GM12878 (cell line): ENCODE measurements around the gene BFSP2. TPM values are rescaled to one million over a fixed set of nuclear protein-coding genes. Genes with fewer than 3 reads are reported as not detected.

Experiments
- ATAC-seq: fragments of 200-7000 bp; cut with Tn5 transposase; 3 replicates; pipeline ENCODE4 v1.9.1; 2020; ENCODE audit warnings: mild to moderate bottlenecking, moderate library complexity
- BruUV-seq: library from RNA; stranded (reverse); fragments of 400-500 nt; replicated peaks from 2 replicates; lab custom pipeline; 2021; lab: Mats Ljungman, UMichigan
- CTCF ChIA-PET: fragments of 300-600 bp; sonication (Branson Sonifier 250); formaldehyde crosslinking; extraction: SDS; loops from one replicate; lab custom pipeline; 2021; ENCODE audit warnings: inconsistent platforms; lab: Yijun Ruan, JAX
- POLR2A ChIA-PET: fragments of 350-600 bp; formaldehyde crosslinking; extraction: SDS; loops from one replicate; lab custom pipeline; 2021; ENCODE audit warnings: inconsistent platforms; lab: Charles Lee
- RAD21 ChIA-PET: fragments of 300-600 bp; sonication (Branson Sonifier 250); formaldehyde crosslinking; loops from one replicate; lab custom pipeline; 2023; ENCODE audit warnings: antibody characterized with exemption; ENCODE audit not compliant: unreplicated experiment; lab: Charles Lee
- SMC1A ChIA-PET: fragments of 300-600 bp; sonication (Branson Sonifier 250); formaldehyde crosslinking; loops from one replicate; lab custom pipeline; 2023; ENCODE audit not compliant: unreplicated experiment, uncharacterized antibody; lab: Charles Lee
- DNase-seq: peaks from one replicate; pipeline ENCODE4 v3.0.0-alpha.2; 2011; ENCODE audit warnings: low read depth, low spot score
- FAIRE-seq: peaks from 3 replicates; lab custom pipeline; 2011; peaks lifted over from hg19 to GRCh38; lab: Jason Lieb, UNC
- H2AFZ ChIP-seq: 2 replicates; pipeline ENCODE4 v1.6.0; 2011; ENCODE audit warnings: low read depth, low read length, control low read depth; ENCODE audit not compliant: control insufficient read depth
- H3K27ac ChIP-seq: 2 replicates; pipeline ENCODE4 v1.5.1; 2011; ENCODE audit warnings: control low read depth; ENCODE audit not compliant: control insufficient read depth, insufficient read depth
- H3K27me3 ChIP-seq, 2 experiments: replicated peaks in 1 of 2; 2 replicates each; pipeline versions ENCODE4 v1.6.0 to v1.6.1; 2011; ENCODE audit warnings: low read length in 1 of 2; ENCODE audit not compliant: control insufficient read depth in 2 of 2, insufficient read depth in 2 of 2
- H3K36me3 ChIP-seq, 2 experiments: 2 replicates each; pipeline ENCODE4 v1.5.1; 2011; ENCODE audit warnings: low read length in 1 of 2; ENCODE audit not compliant: control insufficient read depth in 2 of 2, insufficient read depth in 2 of 2
- H3K4me1 ChIP-seq: 2 replicates; pipeline ENCODE4 v1.6.1; 2011; ENCODE audit warnings: mild to moderate bottlenecking, low read length, moderate library complexity, mixed read lengths; ENCODE audit not compliant: control insufficient read depth, insufficient read depth
- H3K4me2 ChIP-seq: 2 replicates; pipeline ENCODE4 v1.6.0; 2011; ENCODE audit warnings: control low read depth; ENCODE audit not compliant: control insufficient read depth, insufficient read depth
- H3K4me3 ChIP-seq: fragments of 200-600 bp; sonication (generic); 2 replicates; pipeline ENCODE4 v1.5.1; 2016
- H3K79me2 ChIP-seq: 2 replicates; pipeline ENCODE4 v1.6.0; 2011; ENCODE audit warnings: low read length; ENCODE audit not compliant: control insufficient read depth, insufficient read depth
- H3K9ac ChIP-seq: 2 replicates; pipeline ENCODE4 v1.8.0; 2011; ENCODE audit warnings: low read length, control low read depth, mixed read lengths; ENCODE audit not compliant: control insufficient read depth, insufficient read depth
- H3K9me3 ChIP-seq: replicated peaks from 3 replicates; pipeline ENCODE4 v1.5.1; 2011; ENCODE audit warnings: mild to moderate bottlenecking, low read length; ENCODE audit not compliant: control insufficient read depth, insufficient read depth
- H4K20me1 ChIP-seq: 2 replicates; pipeline ENCODE4 v1.6.0; 2011; ENCODE audit not compliant: control insufficient read depth, insufficient read depth
- BACH1 ChIP-seq: fragments of 450-650 bp; IDR thresholded peaks from 2 replicates; pipeline ENCODE4 v1.6.1; 2017; ENCODE audit warnings: mild to moderate bottlenecking, borderline replicate concordance
- BCL3 ChIP-seq: IDR thresholded peaks from 2 replicates; pipeline ENCODE4 v1.6.1; 2011; ENCODE audit warnings: borderline replicate concordance, low read depth, mild to moderate bottlenecking, moderate library complexity, low read length; ENCODE audit not compliant: insufficient read depth, poor library complexity, severe bottlenecking
- CEBPB ChIP-seq, 2 experiments: fragments of 150-350 bp in 1 of 2; IDR thresholded peaks; 2 replicates each; pipeline ENCODE4 v1.6.1; 2012 to 2014; ENCODE audit warnings: low read depth in 2 of 2, low read length in 2 of 2, borderline replicate concordance in 1 of 2, inconsistent platforms in 1 of 2
- CREM ChIP-seq: IDR thresholded peaks from 2 replicates; pipeline ENCODE4 v1.6.1; 2014; ENCODE audit warnings: antibody characterized with exemption, low read depth
- E2F4 ChIP-seq: IDR thresholded peaks from 2 replicates; pipeline ENCODE4 v1.6.1; 2012; ENCODE audit warnings: low read depth, low read length, improper control_type of control experiment
- ELK1 ChIP-seq: IDR thresholded peaks from 2 replicates; pipeline ENCODE4 v1.6.1; 2012; ENCODE audit warnings: low read depth, low read length, improper control_type of control experiment
- EP300 ChIP-seq, 2 experiments: fragments of 150-350 bp in 1 of 2; IDR thresholded peaks; 2 replicates each; pipeline ENCODE4 v1.6.1; 2011 to 2012; ENCODE audit warnings: low read depth in 2 of 2, low read length in 2 of 2, borderline replicate concordance in 1 of 2, improper control_type of control experiment in 1 of 2, inconsistent platforms in 1 of 2; ENCODE audit not compliant: control insufficient read depth in 1 of 2
- FOXK2 ChIP-seq: fragments of 450-650 bp; IDR thresholded peaks from 2 replicates; pipeline ENCODE4 v1.6.1; 2017; ENCODE audit warnings: mild to moderate bottlenecking, moderate library complexity
- IRF4 ChIP-seq: IDR thresholded peaks from 2 replicates; pipeline ENCODE4 v1.6.1; 2011; ENCODE audit warnings: low read depth, low read length
- KDM1A ChIP-seq: fragments of 200-600 bp; sonication (generic); IDR thresholded peaks from 2 replicates; pipeline ENCODE4 v1.6.1; 2016; ENCODE audit warnings: borderline replicate concordance
- KLF5 ChIP-seq: fragments of 450-650 bp; IDR thresholded peaks from 2 replicates; pipeline ENCODE4 v1.6.1; 2014; ENCODE audit warnings: mild to moderate bottlenecking; ENCODE audit not compliant: partially characterized antibody
- MYB ChIP-seq: fragments of 150-350 bp; IDR thresholded peaks from 2 replicates; pipeline ENCODE4 v1.6.1; 2014; ENCODE audit warnings: mild to moderate bottlenecking, low read depth, low read length, borderline replicate concordance
- RFX5 ChIP-seq: IDR thresholded peaks from 2 replicates; pipeline ENCODE4 v1.6.1; 2011; ENCODE audit warnings: low read depth, low read length, improper control_type of control experiment
- YBX1 ChIP-seq: fragments of 450-650 bp; IDR thresholded peaks from 2 replicates; pipeline ENCODE4 v1.6.1; 2016; ENCODE audit warnings: antibody characterized with exemption
- ZBTB33 ChIP-seq: fragments of 450-650 bp; IDR thresholded peaks from 2 replicates; pipeline ENCODE4 v1.6.1; 2017; ENCODE audit warnings: mild to moderate bottlenecking
- ZSCAN29 ChIP-seq: fragments of 450-650 bp; IDR thresholded peaks from 2 replicates; pipeline ENCODE4 v1.6.1; 2017; ENCODE audit warnings: mild to moderate bottlenecking, moderate library complexity
- WGBS: methylation state at CpG from one replicate; pipeline ENCODE4 v1.1.6; 2016; ENCODE audit warnings: low lambda C conversion rate; ENCODE audit not compliant: insufficient replicate concordance, insufficient coverage; ENCODE audit errors: missing lambda C conversion rate; 5-methylcytosine and 5-hydroxymethylcytosine counted together
- in situ Hi-C: fragments of 300-500 bp; cut with MboI; formaldehyde crosslinking; loops from 9 replicates; pipeline ENCODE4 v1.14.3; 2018; ENCODE audit warnings: mixed read lengths
- intact Hi-C: fragments of 100-400 bp; cut with micrococcal nuclease; formaldehyde crosslinking; loops from one replicate; pipeline ENCODE4 v1.14.2; 2022; ENCODE audit not compliant: unreplicated experiment
- polyA plus RNA-seq, 11 experiments: library from polyadenylated mRNA; depleted of rRNA in 4 of 11; unstranded in 6 of 11; stranded (reverse) in 5 of 11; fragments of >200 nt; fragmentation: Nextera tagmentation in 4 of 11; fragmentation: Illumina TruSeq in 1 of 11; extraction: Ambion mirVana in 4 of 11; extraction: Trizol in 1 of 11; gene quantifications; 1 replicate in 1 of 11; 2 replicates in 10 of 11; pipeline versions ENCODE4 v1.2.1 to v1.2.3, GENCODE V29; 2011 to 2016; ENCODE audit warnings: inconsistent platforms in 2 of 11, missing spikeins in 2 of 11, low read depth in 1 of 11
- total RNA-seq, 4 experiments: library from RNA; depleted of rRNA in 3 of 4; stranded (reverse); fragments of >200 nt in 3 of 4; fragmentation: Illumina TruSeq in 1 of 4; extraction: Trizol in 1 of 4; gene quantifications; 2 replicates each; pipeline versions ENCODE4 v1.2.1 to v1.2.3, GENCODE V29; 2013 to 2021

BFSP2 gene
- total and polyA plus RNA-seq, 10 of the 15 experiments (the other 5 are each of a cell fraction or from before 2014, with no cell fraction given), result 1.5 to 20.4 (median 7.3) TPM

GRCh38 chr3:133412183-133413132 is 12.6 kb downstream of the BFSP2 start:
- intact Hi-C loops, result no loop called here
- Histone ChIP-seq H3K79me2 (no peaks in the 10 kb centered on the region), H3K27ac (no peak overlapping the region), H3K9me3 (no peaks in the 10 kb centered on the region), H4K20me1 (no peaks in the 10 kb centered on the region), H3K4me2 (no peak overlapping the region), H2AFZ (no peak overlapping the region), H3K27me3 (peaks cover 0 to 2% of the 10 kb centered on the region in 2 experiments; a peak in 1 of 4 replicates), H3K36me3 (no peaks in the 10 kb centered on the region), H3K9ac (no peak overlapping the region), H3K4me1 (no peaks in the 10 kb centered on the region), H3K4me3 (no peak overlapping the region)
- ChIA-PET CTCF (interaction anchor here (1.5 kb wide), 1 partner anchor 10 kb away, joined by 4 read pairs; no protein-coding TSS in a partner anchor), SMC1A (interaction anchor here (0.7 kb wide), 1 partner anchor 28 kb away, joined by 3 read pairs; no protein-coding TSS in a partner anchor), POLR2A (no interaction called here), RAD21 (no interaction called here)
- BruUV-seq, result no TSS peak
- in situ Hi-C loops, result no loop called here
- DNase-seq (no peak), ATAC-seq (peak; percentile 31; the same call in 2 of the 3 replicates), FAIRE-seq (no peak)
- 59% methylated on average over 26 of the region's 26 CpGs for WGBS
- TF ChIP-seq BACH1 (no peak), BCL3 (no peak), MYB (no peak), KDM1A (no peak), CEBPB (IDR thresholded peaks at IDR 0.05; ENCODE audit: borderline replicate concordance in 1 of 2, low read depth in 2 of 2, low read length in 2 of 2) (no peak), ELK1 (no peak), EP300 (IDR thresholded peaks at IDR 0.05; ENCODE audit: borderline replicate concordance in 1 of 2, control insufficient read depth in 1 of 2, low read depth in 2 of 2, low read length in 2 of 2) (no peak), FOXK2 (no peak), RFX5 (no peak), IRF4 (no peak), CREM (no peak), YBX1 (no peak), E2F4 (no peak), ZSCAN29 (no peak), KLF5 (no peak), ZBTB33 (no peak)
